Uterus (tissue), 2 donors: ENCODE results near the gene KCNMA1.

ENCODE experiments used
- POLR2A ChIP-seq, 2 donors: fragments of 450-650 bp; IDR thresholded peaks; one replicate each; pipeline ENCODE4 v1.6.1; 2016; ENCODE audit warnings: antibody characterized with exemption in 2 of 2, mild to moderate bottlenecking in 1 of 2, moderate library complexity in 1 of 2
- TF ChIP-seq, protein P1 (sequence below), 4 experiments: fragments of 200-600 bp in 2 of 4; fragments of 450-650 bp in 2 of 4; sonication (generic) in 2 of 4; IDR thresholded peaks; one replicate each; pipeline ENCODE4 v1.5.1; 2016 to 2019; ENCODE audit warnings: antibody characterized with exemption in 4 of 4, mild to moderate bottlenecking in 2 of 4, moderate library complexity in 1 of 4

DNA sequence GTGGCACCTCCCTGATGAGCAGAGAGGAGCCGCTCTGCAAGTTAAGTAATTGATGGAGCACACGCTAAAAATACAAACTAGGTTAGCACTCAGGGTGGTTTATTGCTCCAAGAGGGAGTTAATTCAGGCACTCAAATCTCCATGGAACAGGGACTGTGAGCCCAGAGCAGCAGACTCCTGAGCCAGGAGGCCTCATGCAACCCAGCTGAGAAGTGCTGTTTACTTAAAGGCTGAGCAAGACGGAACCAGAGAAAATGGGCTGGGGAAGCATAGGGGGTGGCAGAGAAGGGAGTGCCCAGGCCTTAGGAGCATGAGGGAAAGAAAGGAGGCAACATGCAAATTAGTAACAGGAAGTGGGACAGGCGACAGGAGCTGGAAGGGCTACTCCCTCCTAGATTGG is 174.1 kb downstream of the KCNMA1 start:
- no peak for TF ChIP-seq POLR2A (IDR thresholded peaks at IDR 0.05)
- TF ChIP-seq, protein P1, sequence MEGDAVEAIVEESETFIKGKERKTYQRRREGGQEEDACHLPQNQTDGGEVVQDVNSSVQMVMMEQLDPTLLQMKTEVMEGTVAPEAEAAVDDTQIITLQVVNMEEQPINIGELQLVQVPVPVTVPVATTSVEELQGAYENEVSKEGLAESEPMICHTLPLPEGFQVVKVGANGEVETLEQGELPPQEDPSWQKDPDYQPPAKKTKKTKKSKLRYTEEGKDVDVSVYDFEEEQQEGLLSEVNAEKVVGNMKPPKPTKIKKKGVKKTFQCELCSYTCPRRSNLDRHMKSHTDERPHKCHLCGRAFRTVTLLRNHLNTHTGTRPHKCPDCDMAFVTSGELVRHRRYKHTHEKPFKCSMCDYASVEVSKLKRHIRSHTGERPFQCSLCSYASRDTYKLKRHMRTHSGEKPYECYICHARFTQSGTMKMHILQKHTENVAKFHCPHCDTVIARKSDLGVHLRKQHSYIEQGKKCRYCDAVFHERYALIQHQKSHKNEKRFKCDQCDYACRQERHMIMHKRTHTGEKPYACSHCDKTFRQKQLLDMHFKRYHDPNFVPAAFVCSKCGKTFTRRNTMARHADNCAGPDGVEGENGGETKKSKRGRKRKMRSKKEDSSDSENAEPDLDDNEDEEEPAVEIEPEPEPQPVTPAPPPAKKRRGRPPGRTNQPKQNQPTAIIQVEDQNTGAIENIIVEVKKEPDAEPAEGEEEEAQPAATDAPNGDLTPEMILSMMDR (IDR thresholded peaks at IDR 0.05) = no peak
